Measurements from ENCODE around the gene GIMAP2.
"Not testable (repeated sequence)": the region's sequence is repeated elsewhere in the genome, so short reads cannot be mapped to it uniquely, and the experiment has no call there.

DNA sequence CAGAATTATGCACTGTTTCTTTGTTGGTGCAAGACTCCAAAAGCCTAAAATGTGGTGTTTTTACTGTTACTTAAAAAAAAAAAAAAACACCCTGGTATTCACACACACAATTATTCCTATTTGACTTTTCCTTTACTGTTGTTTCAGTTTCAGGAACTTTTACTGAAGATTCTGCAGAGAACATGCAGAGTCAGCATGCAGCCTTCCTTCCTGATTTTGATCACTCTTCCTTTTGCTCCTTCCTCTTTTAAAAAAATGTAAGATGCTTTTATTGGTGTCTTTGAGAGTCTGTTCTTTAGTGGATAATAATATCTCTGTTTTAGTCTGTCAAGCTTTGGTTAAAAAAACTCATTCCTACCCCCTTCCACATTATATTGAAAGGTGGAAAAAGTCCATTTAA is 9.2 kb upstream of the GIMAP2 start:
- TF ChIP-seq, protein P1, sequence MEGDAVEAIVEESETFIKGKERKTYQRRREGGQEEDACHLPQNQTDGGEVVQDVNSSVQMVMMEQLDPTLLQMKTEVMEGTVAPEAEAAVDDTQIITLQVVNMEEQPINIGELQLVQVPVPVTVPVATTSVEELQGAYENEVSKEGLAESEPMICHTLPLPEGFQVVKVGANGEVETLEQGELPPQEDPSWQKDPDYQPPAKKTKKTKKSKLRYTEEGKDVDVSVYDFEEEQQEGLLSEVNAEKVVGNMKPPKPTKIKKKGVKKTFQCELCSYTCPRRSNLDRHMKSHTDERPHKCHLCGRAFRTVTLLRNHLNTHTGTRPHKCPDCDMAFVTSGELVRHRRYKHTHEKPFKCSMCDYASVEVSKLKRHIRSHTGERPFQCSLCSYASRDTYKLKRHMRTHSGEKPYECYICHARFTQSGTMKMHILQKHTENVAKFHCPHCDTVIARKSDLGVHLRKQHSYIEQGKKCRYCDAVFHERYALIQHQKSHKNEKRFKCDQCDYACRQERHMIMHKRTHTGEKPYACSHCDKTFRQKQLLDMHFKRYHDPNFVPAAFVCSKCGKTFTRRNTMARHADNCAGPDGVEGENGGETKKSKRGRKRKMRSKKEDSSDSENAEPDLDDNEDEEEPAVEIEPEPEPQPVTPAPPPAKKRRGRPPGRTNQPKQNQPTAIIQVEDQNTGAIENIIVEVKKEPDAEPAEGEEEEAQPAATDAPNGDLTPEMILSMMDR (IDR thresholded peaks at IDR 0.05): not testable (repeated sequence)
- TF ChIP-seq POLR2A (IDR thresholded peaks at IDR 0.05): not testable (repeated sequence)

Measured in body of pancreas (tissue), 4 donors.